Adrenal gland (tissue), 19 donors: ENCODE data around the gene DMD. TPM values are rescaled to one million over a fixed set of nuclear protein-coding genes. Genes with fewer than 3 reads are reported as not detected.
A peak's percentile ranks its signal among the peaks of the same experiment; 100 is the strongest.

Experiments
- DNase-seq, 7 donors: peaks; one replicate each; pipeline ENCODE4 v3.0.0-alpha.2; 2019 to 2020
- H3K27ac ChIP-seq, 5 donors: fragments of 200-600 bp; sonication (generic) in 4 of 5; 1 replicate in 3 of 5; 2 replicates in 2 of 5; pipeline versions ENCODE4 v1.5.1 to v1.8.0; 2016 to 2020; ENCODE audit warnings: mild to moderate bottlenecking in 1 of 5
- H3K27me3 ChIP-seq: fragments of 200-600 bp; 2 replicates; pipeline ENCODE4 v1.8.0; 2021
- H3K36me3 ChIP-seq, 2 donors: fragments of 200-600 bp; replicated peaks in 1 of 2; 1 replicate in 1 of 2; 2 replicates in 1 of 2; pipeline versions ENCODE4 v1.5.1 to v1.8.0; 2018 to 2022
- H3K4me1 ChIP-seq, 2 donors: fragments of 200-600 bp; replicated peaks in 1 of 2; 1 replicate in 1 of 2; 2 replicates in 1 of 2; pipeline versions ENCODE4 v1.5.1 to v1.8.0; 2018 to 2021
- H3K4me3 ChIP-seq, 4 donors: fragments of 200-600 bp; sonication (generic) in 3 of 4; one replicate each; pipeline ENCODE4 v1.5.1; 2016 to 2018
- H3K9me3 ChIP-seq, 3 donors: fragments of 200-600 bp; sonication (generic) in 1 of 3; replicated peaks in 1 of 3; 1 replicate in 2 of 3; 2 replicates in 1 of 3; pipeline versions ENCODE4 v1.5.1 to v1.8.0; 2016 to 2021
- POLR2A ChIP-seq, 2 donors: fragments of 450-650 bp; IDR thresholded peaks; one replicate each; pipeline ENCODE4 v1.6.1; 2017; ENCODE audit warnings: antibody characterized with exemption in 2 of 2, mild to moderate bottlenecking in 2 of 2, moderate library complexity in 1 of 2
- WGBS, 4 donors: extraction: QIAGEN DNeasy Blood & Tissue Kit in 2 of 4; methylation state at CpG; one replicate each; pipeline versions ENCODE4 v1.1.5 to v1.1.7; 2013 to 2017; 5-methylcytosine and 5-hydroxymethylcytosine counted together
- intact Hi-C, 2 donors: fragments of 100-400 bp; cut with DNase I; formaldehyde crosslinking; loops; one replicate each; pipeline versions ENCODE4 v1.14.1 to v1.15.0; 2022 to 2023
- long read RNA-seq, 10 donors: library from polyadenylated mRNA in 3 of 10; unstranded in 2 of 10; stranded (forward) in 1 of 10; transcript quantifications; one replicate each; pipeline ENCODE4 v2.0.0 and lab custom pipeline, GENCODE V29; 2021 to 2026
- polyA plus RNA-seq, 3 donors: library from polyadenylated mRNA; stranded (reverse); fragments of 200-250 nt in 2 of 3; fragments of 350-450 nt in 1 of 3; fragmentation: Illumina TruSeq in 1 of 3; extraction: RNeasy Lipid Tissue Mini Kit (QIAGEN cat#74804) in 1 of 3; gene quantifications; one replicate each; pipeline ENCODE4 v1.2.3, GENCODE V29; 2013 to 2014
- total RNA-seq, 9 donors: library from RNA; depleted of rRNA in 4 of 9; stranded (reverse); fragments of >200 nt in 4 of 9; fragments of 120-200 nt in 1 of 9; fragmentation: NEBNext Ultra II Directional in 1 of 9; extraction: Animal tissue kit (Norgen Biotek cat#: 25700) in 1 of 9; gene quantifications; one replicate each; pipeline versions ENCODE4 v1.1.0 to v1.2.4, GENCODE V29; 2013 to 2023
- TF ChIP-seq, protein P1 (sequence below), 6 experiments: fragments of 450-650 bp in 4 of 6; fragments of 200-600 bp in 2 of 6; sonication (generic) in 1 of 6; IDR thresholded peaks; 1 replicate in 5 of 6; 2 replicates in 1 of 6; pipeline versions ENCODE4 v1.5.1 to v1.8.0; 2016 to 2021; ENCODE audit warnings: antibody characterized with exemption in 6 of 6, mild to moderate bottlenecking in 2 of 6, moderate library complexity in 1 of 6
- donor health status: healthy with polysubstance abuse.
- donor health status: Bipolar disorder and iron deficiency.
- donor health status: DM: yes; HTN: yes; CAD: no.
- donor health status: DM: no; HTN: no; CAD: no.
- donor health status: DM: no; HTN: no; CAD: no.
- donor health status: DM: yes; HTN: yes; CAD: no.

DMD gene
- total RNA-seq: 10 to 100 TPM; 17.2 to 89.7 (median 44.3) TPM
- 10 to 100 TPM; 14.6 to 19.0 (median 16.1) TPM for polyA plus RNA-seq
- long read RNA-seq, donor 1: 0 reads
- long read RNA-seq, donor 2: 0 reads
- long read RNA-seq, donor 3: 0 reads
- long read RNA-seq, donor 4, partial matches to known transcripts: 1 of 6 reads
- long read RNA-seq, donor 4, other reads (novel, unspliced or antisense): 3 of 6 reads
- long read RNA-seq, donor 5, full-length matches to known transcripts: 18 of 32 reads
- long read RNA-seq, donor 5, partial matches to known transcripts: 6 of 32 reads
- long read RNA-seq, donor 5, other reads (novel, unspliced or antisense): 8 of 32 reads
- long read RNA-seq, donor 6, partial matches to known transcripts: 10 of 19 reads
- long read RNA-seq, donor 6, other reads (novel, unspliced or antisense): 6 of 19 reads
- long read RNA-seq, donor 7: 0 reads
- long read RNA-seq, donor 8, partial matches to known transcripts: 16 of 16 reads
- long read RNA-seq, donor 8, other reads (novel, unspliced or antisense): 0 of 16 reads
- long read RNA-seq, donor 9, partial matches to known transcripts: 44 of 45 reads
- long read RNA-seq, donor 9, other reads (novel, unspliced or antisense): 0 of 45 reads
- long read RNA-seq, donor 10: 0 reads

GRCh38 chrX:33211356-33212260 is at the start of gene DMD:
Gene DMD (minus strand): TSS chrX:33211549. CDS start chrX:33211312, 237 bp downstream.
- Histone ChIP-seq H3K36me3 (no peaks in the 10 kb centered on the region), H3K27ac (peak within 1 kb of the TSS in 4 of 5 donors; percentile 21 to 50 (median 24)), H3K9me3 (no peaks in the 10 kb centered on the region), H3K4me1 (no peaks in the 10 kb centered on the region), H3K27me3 (no peaks in the 10 kb centered on the region), H3K4me3 (peak within 1 kb of the TSS in 2 of 4 donors; percentile 16 to 51)
- intact Hi-C loops: no loop called here
- WGBS, 4 donors: 20 to 27% (median 21%) methylated on average over 5 to 6 of the region's 6 CpGs
- TF ChIP-seq, protein P1, sequence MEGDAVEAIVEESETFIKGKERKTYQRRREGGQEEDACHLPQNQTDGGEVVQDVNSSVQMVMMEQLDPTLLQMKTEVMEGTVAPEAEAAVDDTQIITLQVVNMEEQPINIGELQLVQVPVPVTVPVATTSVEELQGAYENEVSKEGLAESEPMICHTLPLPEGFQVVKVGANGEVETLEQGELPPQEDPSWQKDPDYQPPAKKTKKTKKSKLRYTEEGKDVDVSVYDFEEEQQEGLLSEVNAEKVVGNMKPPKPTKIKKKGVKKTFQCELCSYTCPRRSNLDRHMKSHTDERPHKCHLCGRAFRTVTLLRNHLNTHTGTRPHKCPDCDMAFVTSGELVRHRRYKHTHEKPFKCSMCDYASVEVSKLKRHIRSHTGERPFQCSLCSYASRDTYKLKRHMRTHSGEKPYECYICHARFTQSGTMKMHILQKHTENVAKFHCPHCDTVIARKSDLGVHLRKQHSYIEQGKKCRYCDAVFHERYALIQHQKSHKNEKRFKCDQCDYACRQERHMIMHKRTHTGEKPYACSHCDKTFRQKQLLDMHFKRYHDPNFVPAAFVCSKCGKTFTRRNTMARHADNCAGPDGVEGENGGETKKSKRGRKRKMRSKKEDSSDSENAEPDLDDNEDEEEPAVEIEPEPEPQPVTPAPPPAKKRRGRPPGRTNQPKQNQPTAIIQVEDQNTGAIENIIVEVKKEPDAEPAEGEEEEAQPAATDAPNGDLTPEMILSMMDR (IDR thresholded peaks at IDR 0.05): peak in 2 of 6 experiments; percentile 14 to 20
- peak in 1 of 2 donors; percentile 79 for TF ChIP-seq POLR2A (IDR thresholded peaks at IDR 0.05)
- peak; percentile 38 to 79 (median 66) for DNase-seq

DNA sequence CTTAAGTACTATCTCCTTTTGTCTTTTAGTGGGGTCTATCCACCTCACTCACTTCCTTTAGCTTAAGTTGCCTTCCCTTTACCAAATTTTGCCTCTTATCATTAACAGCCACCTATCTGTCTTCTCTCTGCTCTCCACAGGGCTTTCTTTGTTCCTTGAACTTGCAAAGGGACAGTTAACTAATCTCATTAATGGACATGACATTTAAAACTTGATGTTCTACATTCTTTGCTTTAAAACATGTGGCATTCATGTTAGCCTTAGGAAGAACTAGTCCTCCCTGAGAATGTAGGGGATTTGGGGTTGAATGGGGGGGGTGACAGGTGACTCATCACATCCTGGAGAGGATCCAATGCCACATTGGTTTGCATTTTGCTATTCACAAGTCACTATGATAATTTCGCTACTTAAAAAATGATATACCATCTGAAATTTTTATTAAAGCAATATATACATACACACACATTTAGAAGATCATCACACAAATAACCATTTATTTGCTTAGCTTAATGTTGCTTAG is 41.0 kb upstream of the DMD start:
- intact Hi-C loops: no loop called here
- no peaks in the 10 kb centered on the region for H3K36me3 ChIP-seq
- 42 to 65% (median 52%) methylated on average over 1 of the region's 1 CpG for WGBS, 4 donors

DNA sequence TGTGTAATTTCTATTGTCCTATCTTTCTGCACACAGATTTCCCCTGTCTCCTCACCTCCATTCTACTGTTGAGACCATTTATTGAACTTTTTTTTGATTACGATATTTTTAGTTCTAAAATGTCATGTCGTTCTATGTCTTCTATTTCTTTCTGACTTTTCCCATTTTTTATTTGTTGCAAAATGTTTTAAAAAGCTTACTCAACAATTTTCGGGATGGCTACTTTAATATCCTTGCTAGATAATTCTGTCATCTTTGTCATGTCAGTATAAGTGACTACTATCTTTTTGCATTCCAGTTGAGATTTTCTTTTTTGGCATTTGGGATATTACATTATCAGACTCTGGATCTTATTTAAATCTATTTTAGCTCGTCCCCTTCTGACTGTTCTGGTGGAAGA is 7.5 kb upstream of the DMD start:
- 64 to 79% (median 69%) methylated on average over 4 of the region's 4 CpGs for WGBS, 4 donors
- Histone ChIP-seq H3K27ac (no peak overlapping the region), H3K4me1 (no peaks in the 10 kb centered on the region), H3K4me3 (no peak overlapping the region), H3K36me3 (no peaks in the 10 kb centered on the region), H3K27me3 (no peaks in the 10 kb centered on the region), H3K9me3 (no peaks in the 10 kb centered on the region)
- TF ChIP-seq, protein P1 (IDR thresholded peaks at IDR 0.05): no peak
- TF ChIP-seq POLR2A (IDR thresholded peaks at IDR 0.05): no peak
- DNase-seq: no peak
- intact Hi-C loops: no loop called here

More for the DNA sequence above, 41.0 kb upstream of the DMD start:
- Histone ChIP-seq H3K4me1 (no peaks in the 10 kb centered on the region), H3K9me3 (no peaks in the 10 kb centered on the region), H3K27ac (no peak overlapping the region), H3K27me3 (no peaks in the 10 kb centered on the region), H3K4me3 (peak overlapping the region in 1 of 4 donors; percentile 32)
- TF ChIP-seq POLR2A (IDR thresholded peaks at IDR 0.05): no peak
- TF ChIP-seq, protein P1 (IDR thresholded peaks at IDR 0.05): no peak
- DNase-seq: no peak
